ENCODE results near the gene CXCL11. TPM values are rescaled to one million over a fixed set of nuclear protein-coding genes. Genes with fewer than 3 reads are reported as not detected.

The CXCL11 gene
- total RNA-seq, 1 donor from 2014 or later = not detected

DNA sequence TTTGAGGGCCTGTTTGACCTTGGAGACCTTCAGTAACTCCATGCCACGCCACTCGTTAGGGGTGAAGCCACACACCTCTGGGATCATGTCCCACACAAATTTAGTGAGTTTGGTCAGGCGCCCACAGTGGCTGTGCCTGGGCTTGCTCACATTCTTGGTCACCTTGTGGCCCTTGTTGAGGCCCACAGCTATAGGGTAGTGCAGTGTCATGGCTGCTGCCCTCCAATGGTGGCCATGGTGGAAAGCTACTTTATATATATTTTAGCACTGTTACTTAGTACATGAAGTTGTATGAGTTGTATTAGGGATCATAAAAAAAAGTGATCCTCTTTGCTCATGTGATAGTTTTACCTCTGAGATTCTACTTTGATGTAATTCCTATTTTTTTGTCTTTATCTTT, 985 bp upstream of the CXCL11 start:
- no peak for DNase-seq (ENCODE audit: low spot score, unreplicated experiment)
- H3K9me3 Mint-ChIP-seq (ENCODE audit: low read depth) = no peaks in the 10 kb centered on the region
- no peak overlapping the region for H3K4me3 Mint-ChIP-seq (ENCODE audit: low read depth)
- H3K27me3 Mint-ChIP-seq = no peaks in the 10 kb centered on the region
- TF ChIP-seq, protein P1, sequence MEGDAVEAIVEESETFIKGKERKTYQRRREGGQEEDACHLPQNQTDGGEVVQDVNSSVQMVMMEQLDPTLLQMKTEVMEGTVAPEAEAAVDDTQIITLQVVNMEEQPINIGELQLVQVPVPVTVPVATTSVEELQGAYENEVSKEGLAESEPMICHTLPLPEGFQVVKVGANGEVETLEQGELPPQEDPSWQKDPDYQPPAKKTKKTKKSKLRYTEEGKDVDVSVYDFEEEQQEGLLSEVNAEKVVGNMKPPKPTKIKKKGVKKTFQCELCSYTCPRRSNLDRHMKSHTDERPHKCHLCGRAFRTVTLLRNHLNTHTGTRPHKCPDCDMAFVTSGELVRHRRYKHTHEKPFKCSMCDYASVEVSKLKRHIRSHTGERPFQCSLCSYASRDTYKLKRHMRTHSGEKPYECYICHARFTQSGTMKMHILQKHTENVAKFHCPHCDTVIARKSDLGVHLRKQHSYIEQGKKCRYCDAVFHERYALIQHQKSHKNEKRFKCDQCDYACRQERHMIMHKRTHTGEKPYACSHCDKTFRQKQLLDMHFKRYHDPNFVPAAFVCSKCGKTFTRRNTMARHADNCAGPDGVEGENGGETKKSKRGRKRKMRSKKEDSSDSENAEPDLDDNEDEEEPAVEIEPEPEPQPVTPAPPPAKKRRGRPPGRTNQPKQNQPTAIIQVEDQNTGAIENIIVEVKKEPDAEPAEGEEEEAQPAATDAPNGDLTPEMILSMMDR (IDR thresholded peaks at IDR 0.05; ENCODE audit: unreplicated experiment) = no peak
- H3K27ac Mint-ChIP-seq = no peak overlapping the region
- peaks cover 1% of the 10 kb centered on the region for H3K4me1 Mint-ChIP-seq (ENCODE audit: low read depth)
- no peaks in the 10 kb centered on the region for H3K36me3 Mint-ChIP-seq (ENCODE audit: insufficient read depth)

DNA sequence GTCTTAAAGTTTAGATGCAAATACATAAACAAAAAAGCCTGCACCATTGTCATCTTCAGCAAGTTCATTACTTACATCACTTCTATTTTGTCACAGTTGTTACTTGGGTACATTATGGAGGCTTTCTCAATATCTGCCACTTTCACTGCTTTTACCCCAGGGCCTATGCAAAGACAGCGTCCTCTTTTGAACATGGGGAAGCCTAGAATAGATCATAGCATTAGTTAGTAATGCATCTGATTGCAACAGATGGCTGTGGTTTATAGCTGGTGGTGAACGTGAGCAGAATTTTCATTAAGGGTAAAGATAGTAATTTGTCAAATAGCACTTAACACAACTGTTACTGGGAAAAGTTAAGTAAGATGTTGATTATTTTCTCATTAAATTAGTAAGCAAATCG, 729 bp downstream of the CXCL11 start:
- TF ChIP-seq, protein P1 (IDR thresholded peaks at IDR 0.05; ENCODE audit: unreplicated experiment) = no peak
- Mint-ChIP-seq H3K36me3 (ENCODE audit: insufficient read depth) (no peaks in the 10 kb centered on the region), H3K4me1 (ENCODE audit: low read depth) (peaks cover 1% of the 10 kb centered on the region), H3K4me3 (ENCODE audit: low read depth) (no peak overlapping the region), H3K27me3 (no peaks in the 10 kb centered on the region), H3K27ac (no peak overlapping the region), H3K9me3 (ENCODE audit: low read depth) (no peaks in the 10 kb centered on the region)
- DNase-seq (ENCODE audit: low spot score, unreplicated experiment) = no peak

DNA sequence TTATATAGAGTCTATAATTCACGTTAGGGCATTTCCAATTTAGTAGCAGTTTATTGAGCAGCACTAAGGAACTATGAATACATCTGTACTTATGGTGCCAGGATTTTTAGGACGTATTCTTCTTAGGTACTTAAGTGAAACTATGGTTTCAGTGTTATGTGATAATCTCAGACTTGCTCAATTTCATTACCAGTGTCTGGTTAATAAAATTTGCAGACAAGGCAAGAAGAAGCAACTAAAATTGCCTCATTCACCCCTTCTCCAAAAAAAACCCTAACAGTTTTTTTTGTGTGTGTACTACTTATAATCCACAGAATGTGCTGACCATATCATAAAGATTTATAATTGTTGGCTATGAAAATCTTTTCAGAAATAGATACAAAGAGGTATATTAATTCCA, 6.6 kb downstream of the CXCL11 start:
- no peak overlapping the region for H3K4me3 Mint-ChIP-seq (ENCODE audit: low read depth)
- H3K27ac Mint-ChIP-seq = no peak overlapping the region
- TF ChIP-seq, protein P1 (IDR thresholded peaks at IDR 0.05; ENCODE audit: unreplicated experiment) = no peak
- DNase-seq (ENCODE audit: low spot score, unreplicated experiment) = no peak
- no peaks in the 10 kb centered on the region for H3K9me3 Mint-ChIP-seq (ENCODE audit: low read depth)
- H3K36me3 Mint-ChIP-seq (ENCODE audit: insufficient read depth) = no peaks in the 10 kb centered on the region
- H3K27me3 Mint-ChIP-seq = peaks cover 6% of the 10 kb centered on the region
- H3K4me1 Mint-ChIP-seq (ENCODE audit: low read depth) = no peaks in the 10 kb centered on the region

DNA sequence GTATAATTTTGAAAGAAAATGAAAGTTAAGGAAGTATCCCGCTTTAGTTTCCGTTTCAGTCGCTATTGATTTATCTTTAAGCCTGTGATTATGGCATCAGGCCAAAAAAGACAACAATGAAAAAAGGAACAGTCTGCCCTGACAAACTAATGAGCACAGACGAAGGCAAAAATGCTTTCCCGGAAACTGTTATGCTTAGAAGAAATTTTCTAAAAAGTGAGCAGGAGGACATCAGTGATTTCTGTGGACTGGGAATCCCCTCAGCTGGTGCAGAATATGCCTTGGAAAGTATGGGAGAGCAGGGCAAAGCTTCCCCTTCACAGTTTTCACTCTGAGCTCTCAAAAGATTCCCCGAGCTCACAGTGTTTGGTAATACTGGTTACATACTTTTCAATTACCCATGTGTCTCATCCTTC, 7.5 kb downstream of the CXCL11 start:
- Mint-ChIP-seq H3K27ac (no peak overlapping the region), H3K36me3 (ENCODE audit: insufficient read depth) (no peaks in the 10 kb centered on the region), H3K27me3 (peaks cover 6% of the 10 kb centered on the region), H3K4me1 (ENCODE audit: low read depth) (no peaks in the 10 kb centered on the region), H3K4me3 (ENCODE audit: low read depth) (no peak overlapping the region), H3K9me3 (ENCODE audit: low read depth) (no peaks in the 10 kb centered on the region)
- no peak for DNase-seq (ENCODE audit: low spot score, unreplicated experiment)
- TF ChIP-seq, protein P1 (IDR thresholded peaks at IDR 0.05; ENCODE audit: unreplicated experiment) = no peak

DNA sequence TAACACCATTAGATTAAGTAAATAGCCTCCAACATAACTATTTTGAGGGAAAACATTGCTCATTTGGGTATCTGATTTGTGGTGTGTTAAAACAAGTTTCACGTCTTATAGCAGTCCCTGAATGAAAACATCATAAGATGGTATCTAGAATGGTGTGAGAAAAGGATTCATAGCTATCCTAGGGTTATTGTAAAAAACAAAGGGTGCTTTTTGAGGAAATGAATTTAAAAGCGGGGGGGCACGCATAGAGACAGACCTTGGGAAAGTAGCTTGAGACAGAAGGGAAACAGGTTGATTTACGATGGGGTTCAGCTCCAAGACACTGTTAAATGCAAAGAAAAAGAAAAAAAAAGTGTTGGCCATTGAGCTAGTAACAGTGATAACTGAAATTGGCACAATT, 11.8 kb downstream of the CXCL11 start:
- TF ChIP-seq, protein P1 (IDR thresholded peaks at IDR 0.05; ENCODE audit: unreplicated experiment) = no peak
- H3K9me3 Mint-ChIP-seq (ENCODE audit: low read depth) = no peaks in the 10 kb centered on the region
- no peaks in the 10 kb centered on the region for H3K4me1 Mint-ChIP-seq (ENCODE audit: low read depth)
- peaks cover 8% of the 10 kb centered on the region for H3K27me3 Mint-ChIP-seq
- H3K4me3 Mint-ChIP-seq (ENCODE audit: low read depth) = no peak overlapping the region
- H3K36me3 Mint-ChIP-seq (ENCODE audit: insufficient read depth) = no peaks in the 10 kb centered on the region
- H3K27ac Mint-ChIP-seq = no peak overlapping the region
- DNase-seq (ENCODE audit: low spot score, unreplicated experiment) = no peak
